Raji (cell line): Measurements from ENCODE around the gene PAX3.

Experiments
- POLR2A ChIP-seq: IDR thresholded peaks from 2 replicates; pipeline ENCODE4 v1.6.1; 2011; ENCODE audit warnings: low read depth, low read length, control low read depth; ENCODE audit not compliant: insufficient read depth

The PAX3 gene

GRCh38 chr2:222298311-222299150 lies at the start of gene PAX3:
Gene PAX3, minus strand, starts transcription at chr2:222298998. Its CDS starts 383 bp downstream, at chr2:222298615.
- TF ChIP-seq POLR2A: no peak

- no peak for TF ChIP-seq POLR2A
Measured at GRCh38 chr2:222341331-222341730, 42.5 kb upstream of the PAX3 start.

GRCh38 chr2:222338374-222338773 lies 39.6 kb upstream of the PAX3 start:
- no peak for TF ChIP-seq POLR2A

GRCh38 chr2:222336931-222337330 lies 38.1 kb upstream of the PAX3 start:
- TF ChIP-seq POLR2A: no peak

- TF ChIP-seq POLR2A: no peak
Measured at GRCh38 chr2:222336442-222336841, 37.6 kb upstream of the PAX3 start.

- TF ChIP-seq POLR2A: no peak
Measured at GRCh38 chr2:222334914-222335313, 36.1 kb upstream of the PAX3 start.

GRCh38 chr2:222333397-222333796 lies 34.6 kb upstream of the PAX3 start:
- no peak for TF ChIP-seq POLR2A

GRCh38 chr2:222332116-222332515 lies 33.3 kb upstream of the PAX3 start:
- no peak for TF ChIP-seq POLR2A

- TF ChIP-seq POLR2A: no peak
Measured at GRCh38 chr2:222330910-222331309, 32.1 kb upstream of the PAX3 start.

GRCh38 chr2:222322236-222322635 lies 23.4 kb upstream of the PAX3 start:
- TF ChIP-seq POLR2A: no peak

GRCh38 chr2:222320436-222321395 lies 21.9 kb upstream of the PAX3 start:
- TF ChIP-seq POLR2A: no peak

- no peak for TF ChIP-seq POLR2A
Measured at GRCh38 chr2:222319586-222320435, 21.0 kb upstream of the PAX3 start.

- no peak for TF ChIP-seq POLR2A
Measured at GRCh38 chr2:222318712-222319585, 20.2 kb upstream of the PAX3 start.
